HG03175 (cell line): Measurements from ENCODE around the gene PEX13.
"Not testable (repeated sequence)": the region's sequence is repeated elsewhere in the genome, so short reads cannot be mapped to it uniquely, and the experiment has no call there.

Experiments
- ATAC-seq: cut with Tn5 transposase; IDR thresholded peaks from one replicate; pipeline ENCODE4 v1.9.1; 2021; ENCODE audit warnings: mild to moderate bottlenecking, moderate library complexity; ENCODE audit not compliant: unreplicated experiment

The PEX13 gene

GRCh38 chr2:61017556-61018317, at the start of gene PEX13, which contains the start of gene PUS10:
Gene PEX13, plus strand, starts transcription at chr2:61017720. Its CDS starts 40 bp downstream, at chr2:61017760.
Gene PUS10, minus strand, starts transcription at chr2:61018255. Its CDS starts 6,365 bp downstream, at chr2:61011890.
- peak; percentile 81 for ATAC-seq

- no peak for ATAC-seq
These were observed 44.4 kb upstream of the PEX13 start for GRCh38 chr2:60972889-60973656.

- no peak for ATAC-seq
These were observed 43.8 kb upstream of the PEX13 start for GRCh38 chr2:60973705-60974104.

GRCh38 chr2:60974652-60975051, 42.9 kb upstream of the PEX13 start:
- ATAC-seq, result no peak

GRCh38 chr2:60976256-60976850, 41.2 kb upstream of the PEX13 start:
- ATAC-seq, result no peak

GRCh38 chr2:60976875-60977561, 40.5 kb upstream of the PEX13 start:
- peak; percentile 61 for ATAC-seq

- ATAC-seq, result no peak
These were observed 40.0 kb upstream of the PEX13 start for GRCh38 chr2:60977562-60977895.

GRCh38 chr2:60979231-60979630, 38.3 kb upstream of the PEX13 start:
- ATAC-seq, result no peak

- no peak for ATAC-seq
These were observed 37.3 kb upstream of the PEX13 start for GRCh38 chr2:60980071-60980815.

GRCh38 chr2:60982066-60982465, 35.5 kb upstream of the PEX13 start:
- not testable (repeated sequence) for ATAC-seq

GRCh38 chr2:60984720-60985119, 32.8 kb upstream of the PEX13 start:
- no peak for ATAC-seq

- ATAC-seq, result no peak
These were observed 30.5 kb upstream of the PEX13 start for GRCh38 chr2:60987041-60987440.

- ATAC-seq, result not testable (repeated sequence)
These were observed 29.9 kb upstream of the PEX13 start for GRCh38 chr2:60987656-60988055.

- ATAC-seq, result no peak
These were observed 28.3 kb upstream of the PEX13 start for GRCh38 chr2:60989259-60989658.

GRCh38 chr2:60991644-60992043, 25.9 kb upstream of the PEX13 start:
- ATAC-seq, result no peak

- ATAC-seq, result peak; percentile 99
These were observed 24.5 kb upstream of the PEX13 start for GRCh38 chr2:60992985-60993392.

- no peak for ATAC-seq
These were observed 23.4 kb upstream of the PEX13 start for GRCh38 chr2:60994131-60994530.

GRCh38 chr2:60998628-60999545, 18.6 kb upstream of the PEX13 start:
- no peak for ATAC-seq

GRCh38 chr2:61005736-61006135, 11.8 kb upstream of the PEX13 start:
- ATAC-seq, result no peak
